Measurements from ENCODE around the gene CPZ.

DNA sequence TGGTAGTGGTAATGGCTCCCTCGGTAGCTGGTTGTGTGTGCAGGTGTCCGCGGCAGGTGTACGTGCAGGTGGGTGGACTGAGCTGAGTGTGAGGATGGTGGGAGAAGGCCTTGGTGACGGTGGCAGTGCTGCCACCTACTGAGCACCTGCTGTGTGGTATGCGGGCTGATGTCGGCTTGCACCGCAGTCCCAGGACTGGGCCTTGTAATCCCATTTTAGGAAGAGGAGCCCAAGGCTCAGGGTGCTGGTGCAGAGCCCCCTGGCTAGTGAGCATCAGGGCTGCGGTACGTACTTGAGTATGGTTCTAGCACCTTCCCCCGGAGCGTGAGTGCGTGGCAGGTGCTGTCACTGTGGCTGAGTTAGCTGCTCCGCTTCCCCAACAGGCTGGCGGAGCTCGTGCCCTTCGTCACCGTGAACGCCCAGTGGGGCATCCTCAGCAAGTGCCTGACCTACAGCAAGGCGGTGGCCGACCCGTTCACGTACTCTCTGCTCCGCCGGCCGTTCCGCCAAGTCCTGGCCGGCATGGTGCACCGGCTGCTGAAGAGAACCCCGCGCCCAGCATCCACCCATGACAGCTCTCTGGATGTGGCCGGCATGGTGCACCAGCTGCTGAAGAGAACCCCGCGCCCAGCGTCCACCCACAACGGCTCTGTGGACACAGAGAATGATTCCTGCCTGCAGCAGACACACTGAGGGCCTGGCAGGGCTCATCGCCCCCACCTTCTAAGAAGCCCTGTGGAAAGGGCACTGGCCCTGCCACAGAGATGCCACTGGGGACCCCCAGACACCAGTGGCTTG is 5.7 kb upstream of the CPZ start:
- TF ChIP-seq EZH2 (IDR thresholded peaks at IDR 0.05; ENCODE audit: insufficient read depth, poor library complexity, severe bottlenecking) (no peak), EZH2phosphoT487 (IDR thresholded peaks at IDR 0.05; ENCODE audit: insufficient read depth, low read depth) (no peak)
